KMS-11 (cell line): ENCODE measurements around the gene PARD6G.

ENCODE experiments used
- H2AFZ ChIP-seq: fragments of 200-600 bp; sonication (generic); 2 replicates; pipeline ENCODE4 v1.6.1; 2016; ENCODE audit warnings: antibody characterized with exemption, mixed run types, low read depth
- H3K27ac ChIP-seq: fragments of 200-600 bp; sonication (generic); 2 replicates; pipeline ENCODE4 v1.6.1; 2016; ENCODE audit warnings: mild to moderate bottlenecking, mixed run types
- H3K27me3 ChIP-seq: fragments of 200-600 bp; sonication (generic); 2 replicates; pipeline ENCODE4 v1.6.1; 2017; ENCODE audit warnings: mild to moderate bottlenecking, low read depth, mixed run types, moderate library complexity; ENCODE audit not compliant: insufficient read depth
- H3K36me3 ChIP-seq: fragments of 200-600 bp; sonication (generic); 2 replicates; pipeline ENCODE4 v1.6.1; 2017; ENCODE audit warnings: mild to moderate bottlenecking, mixed run types; ENCODE audit not compliant: insufficient read depth
- H3K4me1 ChIP-seq: fragments of 200-600 bp; sonication (generic); 2 replicates; pipeline ENCODE4 v1.6.1; 2016; ENCODE audit warnings: mild to moderate bottlenecking, low read depth, mixed run types; ENCODE audit not compliant: poor library complexity, severe bottlenecking
- H3K4me2 ChIP-seq: fragments of 200-600 bp; sonication (generic); 2 replicates; pipeline ENCODE4 v1.7.0; 2016; ENCODE audit warnings: mild to moderate bottlenecking, mixed run types
- H3K4me3 ChIP-seq: fragments of 200-600 bp; sonication (generic); IDR thresholded peaks from 2 replicates; pipeline ENCODE4 v1.6.1; 2017; ENCODE audit warnings: low read depth, low read length, mixed read lengths; ENCODE audit not compliant: insufficient read depth
- H3K79me2 ChIP-seq: fragments of 200-600 bp; sonication (generic); 2 replicates; pipeline ENCODE4 v1.6.1; 2016; ENCODE audit warnings: low read depth, mixed run types; ENCODE audit not compliant: insufficient read depth
- H3K9ac ChIP-seq: fragments of 200-600 bp; sonication (generic); 2 replicates; pipeline ENCODE4 v1.6.1; 2016; ENCODE audit warnings: mild to moderate bottlenecking, mixed run types
- H4K20me1 ChIP-seq: fragments of 200-600 bp; sonication (generic); 2 replicates; pipeline ENCODE4 v1.6.1; 2016; ENCODE audit warnings: mild to moderate bottlenecking, mixed run types; ENCODE audit not compliant: insufficient read depth
- TF ChIP-seq, protein P1 (sequence below): fragments of 200-600 bp; sonication (generic); conservative IDR thresholded peaks from 2 replicates; pipeline ENCODE4 v1.6.1; 2017; ENCODE audit warnings: low read depth, mild to moderate bottlenecking, antibody characterized with exemption, low read length, moderate library complexity, mixed read lengths

The PARD6G gene

DNA sequence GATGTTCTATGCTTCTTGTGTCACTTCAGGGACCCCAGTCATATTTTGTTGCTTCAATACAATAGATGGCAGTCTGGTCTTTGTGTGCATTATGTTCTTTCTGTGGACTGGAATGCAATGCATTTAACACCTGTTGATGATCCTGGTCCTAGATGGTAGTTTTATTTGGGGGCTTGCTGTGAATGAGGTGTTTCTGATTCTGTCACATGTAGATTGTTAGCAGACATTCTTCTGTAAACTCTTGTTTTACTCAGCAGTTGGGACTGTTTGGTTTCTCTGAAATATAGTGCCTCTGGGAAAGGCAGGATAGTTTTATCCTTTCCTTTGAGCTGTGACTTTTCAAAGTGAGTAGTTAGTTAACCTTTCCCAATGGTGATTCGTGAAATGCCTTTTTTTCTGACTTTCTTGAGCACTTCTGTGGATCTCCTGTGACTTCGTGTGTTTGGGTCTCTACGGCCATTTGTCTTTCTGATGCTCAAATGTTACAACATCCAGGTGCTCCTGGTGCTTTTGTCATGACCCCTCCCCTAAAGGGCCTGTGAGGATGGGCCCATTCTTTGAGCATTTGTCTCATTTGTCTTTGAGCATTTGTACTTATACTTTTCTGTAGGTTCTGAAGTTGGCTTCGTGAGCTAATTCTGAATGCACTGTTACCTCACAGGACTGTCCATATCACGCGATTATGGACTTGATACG is 117.5 kb downstream of the PARD6G start:
- H4K20me1 ChIP-seq = no peaks in the 10 kb centered on the region

DNA sequence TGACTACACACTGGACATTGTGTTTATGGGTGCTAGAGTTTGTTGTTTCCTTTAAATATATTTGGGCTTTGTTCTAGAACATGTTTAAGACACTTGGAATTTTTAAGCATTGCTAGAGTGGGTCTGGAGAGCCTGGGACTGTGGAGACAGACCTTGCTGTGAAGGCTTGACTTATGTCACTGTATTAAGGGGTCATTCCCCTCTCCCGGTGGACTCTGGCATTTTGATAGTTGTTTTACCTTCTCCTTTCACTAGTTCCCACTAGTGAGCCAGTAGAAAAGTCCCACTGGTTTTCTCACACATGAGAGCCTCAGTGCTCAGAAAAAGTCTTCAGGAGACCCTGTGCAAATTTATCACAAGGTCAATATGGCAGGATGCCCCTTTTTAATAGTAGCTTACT is 119.7 kb downstream of the PARD6G start:
- TF ChIP-seq, protein P1, sequence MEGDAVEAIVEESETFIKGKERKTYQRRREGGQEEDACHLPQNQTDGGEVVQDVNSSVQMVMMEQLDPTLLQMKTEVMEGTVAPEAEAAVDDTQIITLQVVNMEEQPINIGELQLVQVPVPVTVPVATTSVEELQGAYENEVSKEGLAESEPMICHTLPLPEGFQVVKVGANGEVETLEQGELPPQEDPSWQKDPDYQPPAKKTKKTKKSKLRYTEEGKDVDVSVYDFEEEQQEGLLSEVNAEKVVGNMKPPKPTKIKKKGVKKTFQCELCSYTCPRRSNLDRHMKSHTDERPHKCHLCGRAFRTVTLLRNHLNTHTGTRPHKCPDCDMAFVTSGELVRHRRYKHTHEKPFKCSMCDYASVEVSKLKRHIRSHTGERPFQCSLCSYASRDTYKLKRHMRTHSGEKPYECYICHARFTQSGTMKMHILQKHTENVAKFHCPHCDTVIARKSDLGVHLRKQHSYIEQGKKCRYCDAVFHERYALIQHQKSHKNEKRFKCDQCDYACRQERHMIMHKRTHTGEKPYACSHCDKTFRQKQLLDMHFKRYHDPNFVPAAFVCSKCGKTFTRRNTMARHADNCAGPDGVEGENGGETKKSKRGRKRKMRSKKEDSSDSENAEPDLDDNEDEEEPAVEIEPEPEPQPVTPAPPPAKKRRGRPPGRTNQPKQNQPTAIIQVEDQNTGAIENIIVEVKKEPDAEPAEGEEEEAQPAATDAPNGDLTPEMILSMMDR = no peak
- H3K4me1 ChIP-seq = no peaks in the 10 kb centered on the region
- H4K20me1 ChIP-seq = 0 out of 2 replicates have a peak, but pooled peaks cover 4% of the 10 kb centered on the region
- no peak overlapping the region for H3K4me3 ChIP-seq
- H3K36me3 ChIP-seq = no peaks in the 10 kb centered on the region
- H3K4me2 ChIP-seq = no peak overlapping the region
- no peak overlapping the region for H3K27ac ChIP-seq
- H3K79me2 ChIP-seq = peaks cover 73% of the 10 kb centered on the region
- no peak overlapping the region for H2AFZ ChIP-seq
- no peaks in the 10 kb centered on the region for H3K27me3 ChIP-seq
- no peak overlapping the region for H3K9ac ChIP-seq

More for the DNA sequence above, 117.5 kb downstream of the PARD6G start:
- TF ChIP-seq, protein P1 = no peak
- Histone ChIP-seq H3K4me3 (no peak overlapping the region), H2AFZ (no peak overlapping the region), H3K4me1 (no peaks in the 10 kb centered on the region), H3K79me2 (peaks cover 52% of the 10 kb centered on the region), H3K36me3 (no peaks in the 10 kb centered on the region), H3K27me3 (no peaks in the 10 kb centered on the region), H3K27ac (no peak overlapping the region), H3K9ac (no peak overlapping the region), H3K4me2 (no peak overlapping the region)

DNA sequence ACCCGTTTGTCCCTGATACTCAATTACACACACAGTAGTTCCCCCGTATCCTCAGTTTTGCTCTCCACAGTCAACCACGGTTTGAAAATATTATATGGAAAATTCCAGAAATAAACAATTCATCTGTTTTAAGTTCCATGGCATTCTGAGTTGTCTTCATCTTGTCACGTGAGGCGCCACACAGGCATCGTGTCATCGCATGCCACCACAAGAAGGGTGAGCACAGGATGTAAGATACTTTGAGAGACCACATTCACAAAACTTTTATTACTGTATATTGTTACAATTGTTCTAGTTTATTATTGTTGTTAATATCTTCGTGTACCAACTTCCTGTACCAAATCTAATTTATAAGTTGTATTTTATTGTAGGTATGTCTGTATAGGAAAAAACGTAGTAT is 120.5 kb downstream of the PARD6G start:
- Histone ChIP-seq H3K36me3 (no peaks in the 10 kb centered on the region), H2AFZ (no peak overlapping the region), H3K4me3 (no peak overlapping the region), H3K79me2 (peaks cover 75% of the 10 kb centered on the region), H3K9ac (no peak overlapping the region), H3K27me3 (no peaks in the 10 kb centered on the region), H4K20me1 (0 out of 2 replicates have a peak, but pooled peaks cover 4% of the 10 kb centered on the region), H3K4me2 (no peak overlapping the region), H3K27ac (no peak overlapping the region), H3K4me1 (no peaks in the 10 kb centered on the region)
- TF ChIP-seq, protein P1 = no peak

DNA sequence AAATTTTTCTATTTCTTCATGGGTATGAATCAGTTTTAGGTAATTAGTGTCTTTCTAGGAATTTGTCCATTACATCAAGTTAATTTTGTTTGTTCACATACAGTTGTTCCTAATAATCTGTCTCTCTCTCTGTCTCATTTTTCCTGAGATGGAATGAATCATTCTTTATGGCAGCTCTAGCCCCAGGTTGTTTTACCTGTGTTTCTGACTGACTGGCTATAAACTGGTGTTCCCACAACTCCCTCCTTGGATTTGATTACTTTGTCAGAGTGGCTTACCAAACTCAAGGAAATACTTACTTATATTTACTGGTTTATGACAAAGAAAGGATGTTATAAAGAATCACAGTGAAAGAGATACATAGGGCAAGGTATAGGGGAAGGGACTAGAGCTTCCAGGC is 123.2 kb downstream of the PARD6G start:
- Histone ChIP-seq H3K4me1 (no peaks in the 10 kb centered on the region), H3K4me3 (no peak overlapping the region), H2AFZ (no peak overlapping the region), H4K20me1 (0 out of 2 replicates have a peak, but pooled peaks cover 4% of the 10 kb centered on the region), H3K79me2 (peaks cover 66% of the 10 kb centered on the region), H3K27ac (no peak overlapping the region), H3K27me3 (no peaks in the 10 kb centered on the region), H3K9ac (no peak overlapping the region), H3K36me3 (no peaks in the 10 kb centered on the region), H3K4me2 (no peak overlapping the region)
- TF ChIP-seq, protein P1 = no peak
